ENCODE measurements around the gene HIF1A.

- TF ChIP-seq CTBP1 (IDR thresholded peaks at IDR 0.05; ENCODE audit: borderline replicate concordance), result no peak
- TF ChIP-seq SUZ12 (IDR thresholded peaks at IDR 0.05), result no peak
- no peak for TF ChIP-seq SP1 (IDR thresholded peaks at IDR 0.05)
- no peak for TF ChIP-seq PKNOX1 (IDR thresholded peaks at IDR 0.05)
- TF ChIP-seq FOXM1 (IDR thresholded peaks at IDR 0.05; ENCODE audit: borderline replicate concordance), result no peak
- TF ChIP-seq BHLHE40 (IDR thresholded peaks at IDR 0.05; ENCODE audit: borderline replicate concordance), result no peak
- TF ChIP-seq ARNT (IDR thresholded peaks at IDR 0.05), result no peak
- TF ChIP-seq ZNF384 (IDR thresholded peaks at IDR 0.05), result no peak
Measured at GRCh38 chr14:61654026-61654425, 41.3 kb upstream of the HIF1A start.

Data from HEK293T (cell line).